KMS-11 (cell line): Measurements from ENCODE around the gene KLF15.

Experiments used
- H2AFZ ChIP-seq: fragments of 200-600 bp; sonication (generic); 2 replicates; pipeline ENCODE4 v1.6.1; 2016; ENCODE audit warnings: antibody characterized with exemption, mixed run types, low read depth
- H3K27ac ChIP-seq: fragments of 200-600 bp; sonication (generic); 2 replicates; pipeline ENCODE4 v1.6.1; 2016; ENCODE audit warnings: mild to moderate bottlenecking, mixed run types
- H3K27me3 ChIP-seq: fragments of 200-600 bp; sonication (generic); 2 replicates; pipeline ENCODE4 v1.6.1; 2017; ENCODE audit warnings: mild to moderate bottlenecking, low read depth, mixed run types, moderate library complexity; ENCODE audit not compliant: insufficient read depth
- H3K36me3 ChIP-seq: fragments of 200-600 bp; sonication (generic); 2 replicates; pipeline ENCODE4 v1.6.1; 2017; ENCODE audit warnings: mild to moderate bottlenecking, mixed run types; ENCODE audit not compliant: insufficient read depth
- H3K4me1 ChIP-seq: fragments of 200-600 bp; sonication (generic); 2 replicates; pipeline ENCODE4 v1.6.1; 2016; ENCODE audit warnings: mild to moderate bottlenecking, low read depth, mixed run types; ENCODE audit not compliant: poor library complexity, severe bottlenecking
- H3K4me2 ChIP-seq: fragments of 200-600 bp; sonication (generic); 2 replicates; pipeline ENCODE4 v1.7.0; 2016; ENCODE audit warnings: mild to moderate bottlenecking, mixed run types
- H3K4me3 ChIP-seq: fragments of 200-600 bp; sonication (generic); IDR thresholded peaks from 2 replicates; pipeline ENCODE4 v1.6.1; 2017; ENCODE audit warnings: low read depth, low read length, mixed read lengths; ENCODE audit not compliant: insufficient read depth
- H3K79me2 ChIP-seq: fragments of 200-600 bp; sonication (generic); 2 replicates; pipeline ENCODE4 v1.6.1; 2016; ENCODE audit warnings: low read depth, mixed run types; ENCODE audit not compliant: insufficient read depth
- H3K9ac ChIP-seq: fragments of 200-600 bp; sonication (generic); 2 replicates; pipeline ENCODE4 v1.6.1; 2016; ENCODE audit warnings: mild to moderate bottlenecking, mixed run types
- H4K20me1 ChIP-seq: fragments of 200-600 bp; sonication (generic); 2 replicates; pipeline ENCODE4 v1.6.1; 2016; ENCODE audit warnings: mild to moderate bottlenecking, mixed run types; ENCODE audit not compliant: insufficient read depth
- CTCF ChIP-seq: fragments of 200-600 bp; sonication (generic); conservative IDR thresholded peaks from 2 replicates; pipeline ENCODE4 v1.6.1; 2017; ENCODE audit warnings: low read depth, mild to moderate bottlenecking, antibody characterized with exemption, low read length, moderate library complexity, mixed read lengths

KLF15 gene

DNA sequence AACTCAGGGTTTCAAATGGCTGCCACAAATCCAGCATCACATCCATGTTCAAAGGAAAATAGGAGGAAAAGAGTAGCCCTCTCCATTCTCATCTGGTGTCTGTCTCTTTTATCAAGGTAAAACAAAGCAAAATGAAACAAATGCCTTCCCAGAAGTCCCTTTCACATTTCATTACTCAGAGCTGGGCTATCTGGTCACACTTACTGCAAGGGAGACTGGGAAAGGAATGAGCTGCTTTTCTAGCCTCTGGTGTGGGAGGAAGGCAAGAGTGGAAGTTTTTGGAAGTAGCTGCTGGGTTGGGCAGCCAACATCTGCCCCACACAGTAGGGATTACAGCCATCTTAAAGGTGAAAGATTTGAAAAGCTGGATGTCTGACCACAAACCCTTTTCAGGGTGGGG, 51.8 kb downstream of the KLF15 start:
- no peak overlapping the region for H3K4me3 ChIP-seq
- H3K27me3 ChIP-seq = no peaks in the 10 kb centered on the region
- no peaks in the 10 kb centered on the region for H3K36me3 ChIP-seq
- no peaks in the 10 kb centered on the region for H4K20me1 ChIP-seq
- H3K4me1 ChIP-seq = no peaks in the 10 kb centered on the region
- no peak overlapping the region for H3K4me2 ChIP-seq
- no peak for TF ChIP-seq CTCF
- H2AFZ ChIP-seq = no peak overlapping the region
- H3K79me2 ChIP-seq = no peaks in the 10 kb centered on the region
- H3K9ac ChIP-seq = no peak overlapping the region
- no peak overlapping the region for H3K27ac ChIP-seq

DNA sequence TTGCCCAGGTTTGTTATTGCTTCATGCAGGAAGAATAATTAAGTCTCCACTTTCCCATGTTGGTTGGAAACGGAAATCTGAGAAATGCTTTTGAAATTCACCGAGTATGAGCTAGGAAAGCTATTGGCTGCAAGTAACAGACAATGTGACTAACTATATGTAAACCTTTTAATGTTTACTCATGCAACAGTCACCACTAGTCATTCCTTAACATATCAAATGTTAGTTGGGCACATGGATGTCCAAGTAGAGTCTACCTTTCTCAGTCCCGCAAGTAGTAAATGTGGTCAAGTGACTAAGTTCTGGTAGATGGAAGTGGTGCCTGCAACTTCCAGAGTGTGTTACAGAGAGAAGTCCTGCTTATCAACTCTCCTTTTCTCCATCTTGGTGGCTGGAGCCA, 52.5 kb downstream of the KLF15 start:
- Histone ChIP-seq H2AFZ (no peak overlapping the region), H3K27me3 (no peaks in the 10 kb centered on the region), H3K4me2 (no peak overlapping the region), H3K27ac (no peak overlapping the region), H3K4me3 (no peak overlapping the region), H4K20me1 (no peaks in the 10 kb centered on the region), H3K9ac (no peak overlapping the region), H3K79me2 (no peaks in the 10 kb centered on the region), H3K36me3 (no peaks in the 10 kb centered on the region), H3K4me1 (no peaks in the 10 kb centered on the region)
- TF ChIP-seq CTCF = no peak

GRCh38 chr3:126304291-126304690, 52.9 kb downstream of the KLF15 start:
- no peak overlapping the region for H3K27ac ChIP-seq
- H3K27me3 ChIP-seq = no peaks in the 10 kb centered on the region
- no peak overlapping the region for H3K4me3 ChIP-seq
- no peaks in the 10 kb centered on the region for H4K20me1 ChIP-seq
- no peak overlapping the region for H2AFZ ChIP-seq
- TF ChIP-seq CTCF = no peak
- H3K9ac ChIP-seq = no peak overlapping the region
- H3K4me2 ChIP-seq = no peak overlapping the region
- no peaks in the 10 kb centered on the region for H3K36me3 ChIP-seq
- H3K79me2 ChIP-seq = no peaks in the 10 kb centered on the region
- no peaks in the 10 kb centered on the region for H3K4me1 ChIP-seq

GRCh38 chr3:126303272-126303671, 53.9 kb downstream of the KLF15 start:
- no peaks in the 10 kb centered on the region for H3K36me3 ChIP-seq
- no peak overlapping the region for H3K27ac ChIP-seq
- TF ChIP-seq CTCF = no peak
- H3K27me3 ChIP-seq = no peaks in the 10 kb centered on the region
- H3K4me3 ChIP-seq = no peak overlapping the region
- H4K20me1 ChIP-seq = no peaks in the 10 kb centered on the region
- no peak overlapping the region for H3K9ac ChIP-seq
- H3K4me1 ChIP-seq = no peaks in the 10 kb centered on the region
- H3K4me2 ChIP-seq = no peak overlapping the region
- H3K79me2 ChIP-seq = no peaks in the 10 kb centered on the region
- H2AFZ ChIP-seq = no peak overlapping the region
